HepG2 (cell line): ENCODE measurements around the gene STMN1. TPM values are rescaled to one million over a fixed set of nuclear protein-coding genes. Genes with fewer than 3 reads are reported as not detected.

Source experiments
- BCL3 ChIP-seq: sonication (generic); formaldehyde crosslinking; IDR thresholded peaks from 2 replicates; pipeline ENCODE4 v1.5.1; 2020; ENCODE audit warnings: mild to moderate bottlenecking, missing genetic modification reagents, moderate library complexity
- CBX2 ChIP-seq, 2 experiments: fragments of 200-600 bp in 1 of 2; sonication (generic); formaldehyde crosslinking in 1 of 2; IDR thresholded peaks; 2 replicates each; pipeline versions ENCODE4 v1.7.0 to v1.8.1; 2018 to 2022; ENCODE audit warnings: low read depth in 2 of 2, low read length in 1 of 2, mild to moderate bottlenecking in 1 of 2, missing genetic modification reagents in 1 of 2
- HNF4A ChIP-seq: sonication (generic); formaldehyde crosslinking; IDR thresholded peaks from 2 replicates; pipeline ENCODE4 v1.4.0; 2020; ENCODE audit warnings: missing genetic modification reagents
- HOXA9 ChIP-seq: sonication (generic); formaldehyde crosslinking; IDR thresholded peaks from 2 replicates; pipeline ENCODE4 v1.8.1; 2022; ENCODE audit warnings: missing genetic modification reagents, mild to moderate bottlenecking, moderate library complexity, borderline replicate concordance
- ISL2 ChIP-seq: sonication (generic); formaldehyde crosslinking; IDR thresholded peaks from 2 replicates; pipeline ENCODE4 v1.5.0; 2020; ENCODE audit warnings: missing genetic modification reagents
- NAIF1 ChIP-seq: sonication (generic); formaldehyde crosslinking; IDR thresholded peaks from 2 replicates; pipeline ENCODE4 v1.5.0; 2020; ENCODE audit warnings: mild to moderate bottlenecking, missing genetic modification reagents, borderline replicate concordance
- PHF5A ChIP-seq: IDR thresholded peaks from one replicate; pipeline ENCODE4 v1.6.1; 2018; ENCODE audit warnings: low read depth, missing genetic modification reagents; ENCODE audit not compliant: unreplicated experiment
- TIGD3 ChIP-seq: sonication (generic); formaldehyde crosslinking; IDR thresholded peaks from 2 replicates; pipeline ENCODE4 v1.5.1; 2020; ENCODE audit warnings: mild to moderate bottlenecking, missing genetic modification reagents, borderline replicate concordance
- ZBTB33 ChIP-seq: sonication (generic); formaldehyde crosslinking; IDR thresholded peaks from 2 replicates; pipeline ENCODE4 v1.4.0; 2020; ENCODE audit warnings: missing genetic modification reagents
- ZBTB40 ChIP-seq, 2 experiments: fragments of 450-650 bp in 1 of 2; sonication (generic) in 1 of 2; formaldehyde crosslinking in 1 of 2; IDR thresholded peaks; 2 replicates each; pipeline versions ENCODE4 v1.6.1 to v1.8.0; 2016 to 2022; ENCODE audit warnings: antibody characterized with exemption in 1 of 2, mild to moderate bottlenecking in 1 of 2, missing genetic modification reagents in 1 of 2
- ZNF703 ChIP-seq: sonication (generic); formaldehyde crosslinking; IDR thresholded peaks from 2 replicates; pipeline ENCODE4 v1.5.1; 2020; ENCODE audit warnings: missing genetic modification reagents, mild to moderate bottlenecking, moderate library complexity, borderline replicate concordance
- ZNF75D ChIP-seq: sonication (generic); formaldehyde crosslinking; IDR thresholded peaks from 2 replicates; pipeline ENCODE4 v1.8.1; 2023; ENCODE audit warnings: missing genetic modification reagents, mild to moderate bottlenecking, borderline replicate concordance
- polyA plus RNA-seq, 8 experiments: library from polyadenylated mRNA; depleted of rRNA in 3 of 8; stranded (reverse) in 7 of 8; unstranded in 1 of 8; fragments of >200 nt; fragmentation: Illumina TruSeq in 4 of 8; extraction: Trizol in 4 of 8; gene quantifications; 2 replicates each; pipeline versions ENCODE4 v1.2.1 to v1.2.3, GENCODE V29; 2011 to 2016; ENCODE audit warnings: low read depth in 4 of 8, missing spikeins in 1 of 8, mixed read lengths in 1 of 8; ENCODE audit not compliant: insufficient read depth in 1 of 8
- total RNA-seq, 5 experiments: library from RNA; depleted of rRNA; stranded (reverse); fragments of >200 nt; fragmentation: Illumina TruSeq; extraction: Trizol; gene quantifications; 2 replicates each; pipeline ENCODE4 v1.2.3, GENCODE V29; 2016; ENCODE audit warnings: low read depth in 1 of 5

Gene STMN1
- total and polyA plus RNA-seq, 2 of the 13 experiments (the other 11 are each of a cell fraction or from before 2014, with no cell fraction given): 45.9 to 409 TPM

- no peak for TF ChIP-seq ZBTB40 (IDR thresholded peaks at IDR 0.05)
- 0 out of 2 replicates have a peak, but pooled peaks have one; percentile 4 for TF ChIP-seq ZBTB40 (CRISPR knock-in tag; IDR thresholded peaks at IDR 0.05)
- TF ChIP-seq TIGD3: no peak
- no peak for TF ChIP-seq ZNF703
- TF ChIP-seq HOXA9 (CRISPR knock-in tag): 0 out of 2 replicates have a peak, but pooled peaks have one; percentile 88
- no peak for TF ChIP-seq ZNF75D
- peak; percentile 40; the same call in 1 of the 2 replicates for TF ChIP-seq ISL2
- no peak for TF ChIP-seq HNF4A (CRISPR knock-in tag)
- peak; percentile 77 for TF ChIP-seq PHF5A (CRISPR knock-in tag)
- 0 out of 2 replicates have a peak, but pooled peaks have one; percentile 42 for TF ChIP-seq ZBTB33
- no peak for TF ChIP-seq NAIF1 (CRISPR knock-in tag)
- no peak for TF ChIP-seq CBX2 (IDR thresholded peaks at IDR 0.05; ENCODE audit: low read depth, low read length)
- TF ChIP-seq CBX2 (CRISPR knock-in tag; IDR thresholded peaks at IDR 0.05; ENCODE audit: low read depth): 0 out of 2 replicates have a peak, but pooled peaks have one; percentile 30
- TF ChIP-seq BCL3: peak; percentile 87; the same call in 1 of the 2 replicates
These were observed 47.1 kb downstream of the STMN1 start, which contains the start of gene AUNIP (continued) for GRCh38 chr1:25858906-25859789.
